Adrenal gland (tissue), 12 donors: ENCODE measurements around the gene ZBTB6. TPM values are rescaled to one million over a fixed set of nuclear protein-coding genes. Genes with fewer than 3 reads are reported as not detected.
A peak's percentile ranks its signal among the peaks of the same experiment; 100 is the strongest.

Experiments
- DNase-seq, 7 donors: peaks; one replicate each; pipeline ENCODE4 v3.0.0-alpha.2; 2019 to 2020
- H3K27ac ChIP-seq, 5 donors: fragments of 200-600 bp; sonication (generic) in 4 of 5; 1 replicate in 3 of 5; 2 replicates in 2 of 5; pipeline versions ENCODE4 v1.5.1 to v1.8.0; 2016 to 2020; ENCODE audit warnings: mild to moderate bottlenecking in 1 of 5
- H3K27me3 ChIP-seq: fragments of 200-600 bp; 2 replicates; pipeline ENCODE4 v1.8.0; 2021
- H3K36me3 ChIP-seq, 2 donors: fragments of 200-600 bp; replicated peaks in 1 of 2; 1 replicate in 1 of 2; 2 replicates in 1 of 2; pipeline versions ENCODE4 v1.5.1 to v1.8.0; 2018 to 2022
- H3K4me1 ChIP-seq, 2 donors: fragments of 200-600 bp; replicated peaks in 1 of 2; 1 replicate in 1 of 2; 2 replicates in 1 of 2; pipeline versions ENCODE4 v1.5.1 to v1.8.0; 2018 to 2021
- H3K4me3 ChIP-seq, 4 donors: fragments of 200-600 bp; sonication (generic) in 3 of 4; one replicate each; pipeline ENCODE4 v1.5.1; 2016 to 2018
- H3K9me3 ChIP-seq, 3 donors: fragments of 200-600 bp; sonication (generic) in 1 of 3; replicated peaks in 1 of 3; 1 replicate in 2 of 3; 2 replicates in 1 of 3; pipeline versions ENCODE4 v1.5.1 to v1.8.0; 2016 to 2021
- CTCF ChIP-seq, 6 experiments: fragments of 450-650 bp in 4 of 6; fragments of 200-600 bp in 2 of 6; sonication (generic) in 1 of 6; IDR thresholded peaks; 1 replicate in 5 of 6; 2 replicates in 1 of 6; pipeline versions ENCODE4 v1.5.1 to v1.8.0; 2016 to 2021; ENCODE audit warnings: antibody characterized with exemption in 6 of 6, mild to moderate bottlenecking in 2 of 6, moderate library complexity in 1 of 6
- POLR2A ChIP-seq, 2 donors: fragments of 450-650 bp; IDR thresholded peaks; one replicate each; pipeline ENCODE4 v1.6.1; 2017; ENCODE audit warnings: antibody characterized with exemption in 2 of 2, mild to moderate bottlenecking in 2 of 2, moderate library complexity in 1 of 2
- WGBS, 4 donors: extraction: QIAGEN DNeasy Blood & Tissue Kit in 2 of 4; methylation state at CpG; one replicate each; pipeline versions ENCODE4 v1.1.5 to v1.1.7; 2013 to 2017; 5-methylcytosine and 5-hydroxymethylcytosine counted together
- intact Hi-C, 2 donors: fragments of 100-400 bp; cut with DNase I; formaldehyde crosslinking; loops; one replicate each; pipeline versions ENCODE4 v1.14.1 to v1.15.0; 2022 to 2023
- polyA plus RNA-seq, 3 donors: library from polyadenylated mRNA; stranded (reverse); fragments of 200-250 nt in 2 of 3; fragments of 350-450 nt in 1 of 3; fragmentation: Illumina TruSeq in 1 of 3; extraction: RNeasy Lipid Tissue Mini Kit (QIAGEN cat#74804) in 1 of 3; gene quantifications; one replicate each; pipeline ENCODE4 v1.2.3, GENCODE V29; 2013 to 2014
- total RNA-seq, 9 donors: library from RNA; depleted of rRNA in 4 of 9; stranded (reverse); fragments of >200 nt in 4 of 9; fragments of 120-200 nt in 1 of 9; fragmentation: NEBNext Ultra II Directional in 1 of 9; extraction: Animal tissue kit (Norgen Biotek cat#: 25700) in 1 of 9; gene quantifications; one replicate each; pipeline versions ENCODE4 v1.1.0 to v1.2.4, GENCODE V29; 2013 to 2023
- donor health status: healthy with polysubstance abuse.
- donor health status: Bipolar disorder and iron deficiency.
- donor health status: DM: yes; HTN: yes; CAD: no.
- donor health status: DM: no; HTN: no; CAD: no.
- donor health status: DM: no; HTN: no; CAD: no.
- donor health status: DM: yes; HTN: yes; CAD: no.

The ZBTB6 gene
- total and polyA plus RNA-seq, 12 donors, result 1.8 to 11.6 (median 7.8) TPM

GRCh38 chr9:122904823-122905710 is 8.1 kb downstream of the ZBTB6 start, which contains the start of gene RC3H2:
Gene RC3H2 (minus strand): TSS chr9:122905359. CDS start chr9:122897509, 7,850 bp downstream.
- intact Hi-C loops, result no loop called here

GRCh38 chr9:122904466-122904822 is 8.7 kb downstream of the ZBTB6 start:
- intact Hi-C loops, result no loop called here
- peak in 5 of 7 donors; percentile 37 to 62 (median 46) for DNase-seq
- Histone ChIP-seq H3K27me3 (no peaks in the 10 kb centered on the region), H3K9me3 (no peaks in the 10 kb centered on the region), H3K4me3 (peak overlapping the region; percentile 73 to 89 (median 80)), H3K27ac (peak overlapping the region; percentile 65 to 95 (median 94)), H3K36me3 (no peaks in the 10 kb centered on the region), H3K4me1 (peaks cover 8 to 41% of the 10 kb centered on the region in 2 donors)
- TF ChIP-seq CTCF (IDR thresholded peaks at IDR 0.05), result no peak
- TF ChIP-seq POLR2A (IDR thresholded peaks at IDR 0.05), result no peak
- 0 to 2% (median 0%) methylated on average over 4 to 8 of the region's 8 CpGs for WGBS, 4 donors

More at GRCh38 chr9:122904823-122905710, 8.1 kb downstream of the ZBTB6 start, which contains the start of gene RC3H2:
- DNase-seq, result peak; percentile 98 to 100 (median 99)
- Histone ChIP-seq H3K4me3 (peak within 1 kb of the TSS; percentile 73 to 89 (median 80)), H3K36me3 (no peaks in the 10 kb centered on the region), H3K27me3 (no peaks in the 10 kb centered on the region), H3K4me1 (peaks cover 8 to 37% of the 10 kb centered on the region in 2 donors), H3K9me3 (no peaks in the 10 kb centered on the region), H3K27ac (peak within 1 kb of the TSS; percentile 65 to 95 (median 94))
- WGBS, 4 donors, result 0 to 1% (median 1%) methylated on average over 27 to 77 of the region's 77 CpGs
- no peak for TF ChIP-seq CTCF (IDR thresholded peaks at IDR 0.05)
- peak; percentile 94 to 95 for TF ChIP-seq POLR2A (IDR thresholded peaks at IDR 0.05)

DNA sequence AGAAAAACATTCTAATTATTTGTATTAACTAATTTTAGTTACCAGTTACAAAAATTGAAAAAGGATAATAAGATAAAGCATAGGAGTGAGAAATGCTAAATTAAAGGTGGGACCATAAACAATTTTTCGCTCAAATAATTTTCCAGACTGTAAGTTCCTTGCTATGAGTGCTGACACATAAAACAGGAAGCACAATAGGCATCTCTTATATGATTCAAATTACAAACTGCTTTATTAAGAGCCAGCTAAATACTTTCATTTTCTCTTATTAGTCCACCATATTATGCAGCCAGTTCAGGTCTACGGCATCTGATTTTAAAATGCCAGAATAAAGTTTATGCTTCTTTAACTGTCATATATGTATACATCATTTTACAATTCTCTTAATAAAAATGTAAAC is 12.3 kb downstream of the ZBTB6 start:
- no peak overlapping the region for H3K27ac ChIP-seq
- H3K36me3 ChIP-seq, result peaks cover 0 to 11% of the 10 kb centered on the region in 2 donors

More for the DNA sequence above, 12.3 kb downstream of the ZBTB6 start:
- TF ChIP-seq POLR2A (IDR thresholded peaks at IDR 0.05) (no peak), CTCF (IDR thresholded peaks at IDR 0.05) (no peak)
- no peaks in the 10 kb centered on the region for H3K27me3 ChIP-seq
- no peaks in the 10 kb centered on the region for H3K9me3 ChIP-seq
- peaks cover 8 to 47% of the 10 kb centered on the region in 2 donors for H3K4me1 ChIP-seq
- intact Hi-C loops, result no loop called here
- H3K4me3 ChIP-seq, result no peak overlapping the region
- 42 to 49% (median 45%) methylated on average over 2 of the region's 2 CpGs for WGBS, 4 donors
- DNase-seq, result no peak
